IPS-18c (cell line): ENCODE measurements around the gene PTPRM.

Experiments
- H3K4me3 ChIP-seq: 2 replicates; pipeline ENCODE4 v1.7.0; 2013; ENCODE audit warnings: low read depth, mild to moderate bottlenecking, low read length, moderate library complexity; ENCODE audit not compliant: insufficient read depth
- H3K9me3 ChIP-seq: one replicate; pipeline ENCODE4 v1.6.1; 2013; ENCODE audit warnings: mild to moderate bottlenecking, low read length, moderate library complexity; ENCODE audit not compliant: control insufficient read depth, insufficient read depth

PTPRM gene

GRCh38 chr18:8283891-8284585 lies 716.9 kb downstream of the PTPRM start:
- H3K9me3 ChIP-seq = no peaks in the 10 kb centered on the region
- no peak overlapping the region for H3K4me3 ChIP-seq

DNA sequence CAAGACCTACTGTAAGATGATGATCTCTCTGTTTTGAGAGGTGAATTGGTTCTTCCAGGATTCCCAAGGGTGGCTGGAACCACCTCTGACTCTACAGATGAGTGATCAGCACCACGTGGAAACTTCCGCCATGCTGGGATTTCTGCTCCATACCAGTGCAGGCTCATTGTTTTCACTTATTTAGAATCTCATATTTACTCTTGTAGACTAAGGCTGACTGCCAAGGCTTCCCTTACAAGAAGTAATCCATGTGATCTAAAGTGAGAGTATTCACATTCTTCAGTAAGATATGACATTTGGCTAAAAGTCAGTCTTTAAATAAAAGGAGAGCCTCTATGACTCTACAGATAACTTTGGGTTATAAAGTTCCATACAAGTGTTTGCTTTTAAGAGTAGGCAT lies 719.2 kb downstream of the PTPRM start:
- no peak overlapping the region for H3K4me3 ChIP-seq
- no peaks in the 10 kb centered on the region for H3K9me3 ChIP-seq

DNA sequence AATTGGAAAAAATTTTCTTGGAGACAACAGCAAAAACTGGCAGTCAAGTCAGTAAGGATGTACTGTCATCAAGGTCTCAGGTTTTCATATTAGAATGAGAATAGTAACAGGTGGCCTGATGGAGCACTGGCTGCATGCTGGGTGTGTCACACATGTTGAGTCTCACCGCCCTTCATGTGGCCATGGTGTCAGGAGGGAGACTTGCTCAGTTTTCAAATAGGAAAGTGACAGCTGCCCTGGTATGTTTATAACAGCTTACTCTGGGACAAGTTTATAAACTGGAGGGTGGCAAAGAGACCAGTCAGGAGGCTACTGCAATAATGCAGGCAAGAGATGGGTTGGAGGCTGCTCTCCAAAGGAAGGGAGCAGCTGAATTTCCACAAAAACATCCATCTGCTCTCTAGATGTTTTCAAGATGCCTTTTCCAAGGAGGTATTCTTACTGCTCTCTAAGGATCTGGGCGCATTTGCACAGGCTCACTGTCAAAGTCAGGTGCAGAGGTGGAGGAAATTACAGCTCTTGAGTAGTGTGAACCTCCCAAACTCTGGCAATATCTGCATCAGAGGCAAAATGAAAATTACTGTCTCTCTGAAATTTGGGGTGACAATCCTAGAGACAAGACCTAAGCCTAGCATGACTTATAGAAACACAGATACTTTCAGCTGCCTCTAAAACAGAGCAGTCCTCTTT lies 720.2 kb downstream of the PTPRM start:
- Histone ChIP-seq H3K9me3 (no peaks in the 10 kb centered on the region), H3K4me3 (no peak overlapping the region)

GRCh38 chr18:8288472-8289195 lies 721.5 kb downstream of the PTPRM start:
- Histone ChIP-seq H3K4me3 (no peak overlapping the region), H3K9me3 (no peaks in the 10 kb centered on the region)

DNA sequence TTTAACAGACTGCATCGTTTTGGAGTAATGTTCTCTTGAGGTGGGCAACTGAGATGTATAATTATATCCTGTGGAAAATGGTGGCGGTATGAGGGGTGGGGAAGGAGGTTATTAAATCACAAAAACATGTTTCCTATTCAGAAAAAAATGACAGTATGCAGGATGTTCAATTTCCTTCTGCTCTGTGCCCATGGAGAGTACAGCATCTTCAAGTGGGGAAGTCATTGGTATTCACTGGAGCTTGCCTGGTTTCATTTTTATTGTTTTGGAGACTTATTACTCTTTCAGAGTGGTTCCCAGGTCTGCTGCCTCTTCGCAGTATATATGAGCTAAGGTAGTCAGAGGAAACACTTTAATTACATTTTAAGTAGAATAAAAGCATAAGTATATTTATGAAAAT lies 723.3 kb downstream of the PTPRM start:
- no peaks in the 10 kb centered on the region for H3K9me3 ChIP-seq
- H3K4me3 ChIP-seq = no peak overlapping the region

GRCh38 chr18:8290913-8291312 lies 723.8 kb downstream of the PTPRM start:
- no peak overlapping the region for H3K4me3 ChIP-seq
- H3K9me3 ChIP-seq = no peaks in the 10 kb centered on the region

GRCh38 chr18:8293184-8293583 lies 726.1 kb downstream of the PTPRM start:
- Histone ChIP-seq H3K9me3 (no peaks in the 10 kb centered on the region), H3K4me3 (no peak overlapping the region)

GRCh38 chr18:8296886-8297616 lies 729.9 kb downstream of the PTPRM start:
- Histone ChIP-seq H3K9me3 (no peaks in the 10 kb centered on the region), H3K4me3 (no peak overlapping the region)

- no peak overlapping the region for H3K4me3 ChIP-seq
- no peaks in the 10 kb centered on the region for H3K9me3 ChIP-seq
These were observed 731.1 kb downstream of the PTPRM start for GRCh38 chr18:8298186-8298585.

- Histone ChIP-seq H3K9me3 (no peaks in the 10 kb centered on the region), H3K4me3 (no peak overlapping the region)
These were observed 732.2 kb downstream of the PTPRM start for GRCh38 chr18:8299054-8299980.

- no peaks in the 10 kb centered on the region for H3K9me3 ChIP-seq
These were observed 733.8 kb downstream of the PTPRM start for GRCh38 chr18:8300751-8301410.

DNA sequence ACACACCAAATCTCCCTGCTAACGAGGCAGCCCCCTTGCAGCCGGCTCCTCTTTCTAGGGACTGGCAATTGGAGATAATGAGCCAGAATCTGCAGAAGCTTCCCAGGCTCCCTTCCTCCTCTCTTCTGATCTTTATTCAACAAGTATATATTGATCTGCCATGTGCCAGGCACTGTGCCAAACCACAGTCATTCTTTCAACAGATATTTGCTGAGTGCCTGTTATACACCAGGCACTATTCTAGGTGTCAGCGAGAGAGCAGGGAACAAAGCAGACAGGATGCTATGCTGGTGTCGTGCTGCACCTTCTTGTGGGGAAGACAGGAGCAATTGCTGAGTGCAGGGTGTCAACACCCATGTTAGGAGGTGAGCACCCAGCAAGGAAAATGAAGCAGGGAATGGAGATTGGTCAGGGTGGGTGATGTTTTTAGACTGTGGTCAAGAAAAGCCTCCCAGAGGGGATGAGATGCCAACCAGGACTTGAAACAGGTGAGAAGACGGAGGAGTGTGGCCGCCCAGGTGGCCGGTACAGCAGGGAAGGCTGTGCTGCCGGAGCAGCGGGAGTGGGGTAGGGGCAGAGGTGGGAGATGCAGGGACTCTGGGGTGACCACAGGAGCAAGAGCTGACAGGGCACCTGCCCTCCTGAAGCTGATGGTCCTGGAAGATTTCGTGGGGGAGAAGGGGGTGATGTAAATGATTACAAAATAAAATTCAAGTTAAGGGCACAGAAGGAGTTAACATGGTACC lies 734.5 kb downstream of the PTPRM start:
- H3K9me3 ChIP-seq = no peaks in the 10 kb centered on the region
- H3K4me3 ChIP-seq = no peak overlapping the region

More at GRCh38 chr18:8300751-8301410, 733.8 kb downstream of the PTPRM start:
- no peak overlapping the region for H3K4me3 ChIP-seq

- Histone ChIP-seq H3K4me3 (no peak overlapping the region), H3K9me3 (no peaks in the 10 kb centered on the region)
These were observed 736.1 kb downstream of the PTPRM start for GRCh38 chr18:8303151-8303755.

- H3K9me3 ChIP-seq = no peaks in the 10 kb centered on the region
- no peak overlapping the region for H3K4me3 ChIP-seq
These were observed 740.8 kb downstream of the PTPRM start for GRCh38 chr18:8307960-8308359.

GRCh38 chr18:8313043-8313442 lies 745.9 kb downstream of the PTPRM start:
- Histone ChIP-seq H3K4me3 (no peak overlapping the region), H3K9me3 (no peaks in the 10 kb centered on the region)
